ENCODE results near the gene KCNT1.

DNA sequence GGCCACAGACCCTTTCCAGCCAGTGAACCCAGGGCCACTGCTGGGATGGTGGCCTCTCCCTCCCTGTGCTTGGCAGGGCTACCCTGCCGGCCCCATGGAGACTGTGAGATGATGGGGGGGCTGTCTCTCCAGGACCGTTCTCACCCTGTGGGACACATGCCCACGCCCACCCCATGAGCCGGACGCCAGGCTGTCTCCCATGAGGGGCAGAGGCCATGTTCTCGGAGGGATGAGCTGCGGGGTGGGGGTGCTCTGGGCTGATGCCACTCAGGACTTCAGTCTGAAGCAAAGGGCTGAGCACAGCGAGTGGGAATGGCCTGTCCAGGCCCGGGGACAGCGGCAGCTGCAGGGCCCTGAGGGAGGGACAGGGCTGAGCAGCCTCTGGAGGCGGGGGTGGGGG is 88.9 kb downstream of the KCNT1 start:
- TF ChIP-seq IKZF2 (IDR thresholded peaks at IDR 0.05), result no peak
- TF ChIP-seq, protein P1, sequence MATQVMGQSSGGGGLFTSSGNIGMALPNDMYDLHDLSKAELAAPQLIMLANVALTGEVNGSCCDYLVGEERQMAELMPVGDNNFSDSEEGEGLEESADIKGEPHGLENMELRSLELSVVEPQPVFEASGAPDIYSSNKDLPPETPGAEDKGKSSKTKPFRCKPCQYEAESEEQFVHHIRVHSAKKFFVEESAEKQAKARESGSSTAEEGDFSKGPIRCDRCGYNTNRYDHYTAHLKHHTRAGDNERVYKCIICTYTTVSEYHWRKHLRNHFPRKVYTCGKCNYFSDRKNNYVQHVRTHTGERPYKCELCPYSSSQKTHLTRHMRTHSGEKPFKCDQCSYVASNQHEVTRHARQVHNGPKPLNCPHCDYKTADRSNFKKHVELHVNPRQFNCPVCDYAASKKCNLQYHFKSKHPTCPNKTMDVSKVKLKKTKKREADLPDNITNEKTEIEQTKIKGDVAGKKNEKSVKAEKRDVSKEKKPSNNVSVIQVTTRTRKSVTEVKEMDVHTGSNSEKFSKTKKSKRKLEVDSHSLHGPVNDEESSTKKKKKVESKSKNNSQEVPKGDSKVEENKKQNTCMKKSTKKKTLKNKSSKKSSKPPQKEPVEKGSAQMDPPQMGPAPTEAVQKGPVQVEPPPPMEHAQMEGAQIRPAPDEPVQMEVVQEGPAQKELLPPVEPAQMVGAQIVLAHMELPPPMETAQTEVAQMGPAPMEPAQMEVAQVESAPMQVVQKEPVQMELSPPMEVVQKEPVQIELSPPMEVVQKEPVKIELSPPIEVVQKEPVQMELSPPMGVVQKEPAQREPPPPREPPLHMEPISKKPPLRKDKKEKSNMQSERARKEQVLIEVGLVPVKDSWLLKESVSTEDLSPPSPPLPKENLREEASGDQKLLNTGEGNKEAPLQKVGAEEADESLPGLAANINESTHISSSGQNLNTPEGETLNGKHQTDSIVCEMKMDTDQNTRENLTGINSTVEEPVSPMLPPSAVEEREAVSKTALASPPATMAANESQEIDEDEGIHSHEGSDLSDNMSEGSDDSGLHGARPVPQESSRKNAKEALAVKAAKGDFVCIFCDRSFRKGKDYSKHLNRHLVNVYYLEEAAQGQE (IDR thresholded peaks at IDR 0.05; ENCODE audit: low read depth, low read length), result no peak
- no peak for TF ChIP-seq ZSCAN29 (IDR thresholded peaks at IDR 0.05)
- no peak for TF ChIP-seq POLR2AphosphoS5 (IDR thresholded peaks at IDR 0.05; ENCODE audit: low read length)

Measured in GM12878 (cell line).